Neural cell (in vitro differentiated cells): ENCODE results near the gene TSPAN32. TPM values are rescaled to one million over a fixed set of nuclear protein-coding genes. Genes with fewer than 3 reads are reported as not detected.

Source experiments
- H2AFZ ChIP-seq: fragments of 200-600, 300-800 bp; sonication (generic), shearing (Covaris generic); 2 replicates; pipeline ENCODE4 v1.6.0; 2014; ENCODE audit warnings: low read depth, mild to moderate bottlenecking, antibody characterized with exemption, low read length, moderate library complexity
- H3F3A ChIP-seq: fragments of 200-600 bp; shearing (Covaris generic); 2 replicates; pipeline ENCODE4 v1.6.1; 2016; ENCODE audit warnings: mild to moderate bottlenecking, moderate library complexity, mixed read lengths, antibody characterized with exemption, low read length; ENCODE audit not compliant: insufficient read depth, poor library complexity, severe bottlenecking
- H3K27ac ChIP-seq: fragments of 200-600, 300-800 bp; sonication (generic), shearing (Covaris generic); 2 replicates; pipeline ENCODE4 v1.5.1; 2014; ENCODE audit warnings: mild to moderate bottlenecking, low read length, moderate library complexity
- H3K27me3 ChIP-seq: fragments of 300-800, 200-600 bp; sonication (generic), shearing (Covaris generic); 2 replicates; pipeline ENCODE4 v1.6.0; 2014; ENCODE audit warnings: mild to moderate bottlenecking, low read depth, low read length, moderate library complexity; ENCODE audit not compliant: insufficient read depth
- H3K36me3 ChIP-seq: fragments of 300-800, 200-600 bp; sonication (generic), shearing (Covaris generic); 2 replicates; pipeline ENCODE4 v1.5.1; 2014; ENCODE audit warnings: mild to moderate bottlenecking, antibody characterized with exemption, low read length, moderate library complexity; ENCODE audit not compliant: insufficient read depth
- H3K4me2 ChIP-seq: fragments of 300-800, 200-600 bp; sonication (generic), shearing (Covaris generic); 2 replicates; pipeline ENCODE4 v1.6.0; 2014; ENCODE audit warnings: mild to moderate bottlenecking, low read length
- H3K4me3 ChIP-seq: fragments of 300-800, 200-600 bp; sonication (generic), shearing (Covaris generic); 2 replicates; pipeline ENCODE4 v1.5.1; 2014; ENCODE audit warnings: mild to moderate bottlenecking, low read length, moderate library complexity
- H3K79me2 ChIP-seq: fragments of 200-600 bp; shearing (Covaris generic); replicated peaks from 2 replicates; pipeline ENCODE4 v1.6.0; 2014; ENCODE audit warnings: mild to moderate bottlenecking, low read length, moderate library complexity; ENCODE audit not compliant: insufficient read depth
- H3K9ac ChIP-seq: fragments of 300-800, 200-600 bp; sonication (generic), shearing (Covaris generic); 2 replicates; pipeline ENCODE4 v1.6.1; 2016; ENCODE audit warnings: mild to moderate bottlenecking, low read length, mixed read lengths
- H3K9me2 ChIP-seq: fragments of 200-600 bp; shearing (Covaris generic); 2 replicates; pipeline ENCODE4 v1.6.1; 2016; ENCODE audit warnings: mild to moderate bottlenecking, low read length, mixed read lengths; ENCODE audit not compliant: insufficient read depth
- H3K9me3 ChIP-seq: fragments of 200-600, 300-800 bp; sonication (generic), shearing (Covaris generic); 2 replicates; pipeline ENCODE4 v1.6.1; 2016; ENCODE audit warnings: mild to moderate bottlenecking, mixed run types, low read length, moderate library complexity, mixed read lengths
- H4K20me1 ChIP-seq: fragments of 200-600 bp; shearing (Covaris generic); 2 replicates; pipeline ENCODE4 v1.6.1; 2016; ENCODE audit warnings: mild to moderate bottlenecking, mixed run types; ENCODE audit not compliant: insufficient read depth
- CTCF ChIP-seq: fragments of 450-650 bp; IDR thresholded peaks from 2 replicates; pipeline ENCODE4 v1.5.1; 2014; ENCODE audit warnings: antibody characterized with exemption, mild to moderate bottlenecking, moderate library complexity; ENCODE audit not compliant: poor library complexity, severe bottlenecking
- EP300 ChIP-seq: fragments of 450-650 bp; conservative IDR thresholded peaks from 2 replicates; pipeline ENCODE4 v1.6.1; 2014; ENCODE audit warnings: antibody characterized with exemption, mild to moderate bottlenecking, moderate library complexity; ENCODE audit not compliant: poor library complexity, severe bottlenecking
- EZH2 ChIP-seq: fragments of 200-600, 300-800 bp; shearing (Covaris generic), sonication (generic); IDR thresholded peaks from 2 replicates; pipeline ENCODE4 v1.6.1; 2014; ENCODE audit warnings: antibody characterized with exemption, low read length, borderline replicate concordance, mild to moderate bottlenecking; ENCODE audit not compliant: insufficient read depth, poor library complexity, severe bottlenecking
- MXI1 ChIP-seq: fragments of 450-650 bp; conservative IDR thresholded peaks from 2 replicates; pipeline ENCODE4 v1.6.1; 2014; ENCODE audit warnings: antibody characterized with exemption, mild to moderate bottlenecking; ENCODE audit not compliant: poor library complexity, severe bottlenecking
- POLR2AphosphoS5 ChIP-seq: IDR thresholded peaks from 2 replicates; pipeline ENCODE4 v1.6.1; 2012
- RAD21 ChIP-seq: fragments of 450-650 bp; conservative IDR thresholded peaks from 2 replicates; pipeline ENCODE4 v1.6.1; 2014; ENCODE audit warnings: antibody characterized with exemption, mild to moderate bottlenecking, moderate library complexity
- REST ChIP-seq: IDR thresholded peaks from 2 replicates; pipeline ENCODE4 v1.6.1; 2012; ENCODE audit warnings: borderline replicate concordance
- SMC3 ChIP-seq: fragments of 450-650 bp; conservative IDR thresholded peaks from 2 replicates; pipeline ENCODE4 v1.6.1; 2014; ENCODE audit warnings: antibody characterized with exemption, mild to moderate bottlenecking, moderate library complexity; ENCODE audit not compliant: poor library complexity
- TAF1 ChIP-seq: IDR thresholded peaks from 2 replicates; pipeline ENCODE4 v1.6.1; 2012; ENCODE audit warnings: low read depth
- polyA plus RNA-seq: library from polyadenylated mRNA; depleted of rRNA; stranded (reverse); fragments of >200 nt; gene quantifications from 2 replicates; pipeline ENCODE4 v1.2.3, GENCODE V29; 2014

TSPAN32 gene
- polyA plus RNA-seq, 1 donor from 2014 or later = not detected

GRCh38 chr11:2309251-2310072 is 7.6 kb downstream of the TSPAN32 start:
- H2AFZ ChIP-seq = no peak overlapping the region
- no peaks in the 10 kb centered on the region for H3K36me3 ChIP-seq
- H3K4me2 ChIP-seq = no peak overlapping the region
- H3K27me3 ChIP-seq = no peaks in the 10 kb centered on the region
- H3K27ac ChIP-seq = no peak overlapping the region
- no peak overlapping the region for H3K9ac ChIP-seq
- H3K9me3 ChIP-seq = no peaks in the 10 kb centered on the region
- no peak overlapping the region for H3K4me3 ChIP-seq
- TF ChIP-seq TAF1 = no peak
- TF ChIP-seq SMC3 = no peak
- TF ChIP-seq MXI1 = no peak
- no peak for TF ChIP-seq REST
- no peak for TF ChIP-seq RAD21
- TF ChIP-seq EZH2 = no peak
- no peak for TF ChIP-seq EP300
- no peaks in the 10 kb centered on the region for H3K9me2 ChIP-seq
- no peaks in the 10 kb centered on the region for H3F3A ChIP-seq
- no peaks in the 10 kb centered on the region for H3K79me2 ChIP-seq
- H4K20me1 ChIP-seq = no peaks in the 10 kb centered on the region

- H3K36me3 ChIP-seq = no peaks in the 10 kb centered on the region
- no peaks in the 10 kb centered on the region for H4K20me1 ChIP-seq
- H3K4me3 ChIP-seq = no peak overlapping the region
- no peaks in the 10 kb centered on the region for H3K9me2 ChIP-seq
- no peaks in the 10 kb centered on the region for H3F3A ChIP-seq
- no peaks in the 10 kb centered on the region for H3K27me3 ChIP-seq
- no peaks in the 10 kb centered on the region for H3K79me2 ChIP-seq
- no peak overlapping the region for H3K9ac ChIP-seq
- H3K4me2 ChIP-seq = no peak overlapping the region
- H3K27ac ChIP-seq = no peak overlapping the region
- no peaks in the 10 kb centered on the region for H3K9me3 ChIP-seq
- H2AFZ ChIP-seq = no peak overlapping the region
- TF ChIP-seq POLR2AphosphoS5 (no peak), REST (no peak), EP300 (no peak), SMC3 (no peak), MXI1 (no peak), TAF1 (no peak), CTCF (no peak), RAD21 (no peak), EZH2 (no peak)
Measured at GRCh38 chr11:2310073-2310785, 8.4 kb downstream of the TSPAN32 start.
